Astrocyte (in vitro differentiated cells and primary cell): ENCODE results near the gene HAUS8. TPM values are rescaled to one million over a fixed set of nuclear protein-coding genes. Genes with fewer than 3 reads are reported as not detected.

Source experiments
- DNase-seq: peaks from one replicate; pipeline ENCODE4 v3.0.0-alpha.2; 2010; ENCODE audit warnings: low read depth
- FAIRE-seq: peaks from 2 replicates; lab custom pipeline; 2011; peaks lifted over from hg19 to GRCh38; lab: Jason Lieb, UNC
- H2AFZ ChIP-seq: 2 replicates; pipeline ENCODE4 v1.6.0; 2012; ENCODE audit warnings: low read depth, low read length, inconsistent platforms
- H3K27ac ChIP-seq: 2 replicates; pipeline ENCODE4 v1.5.1; 2011; ENCODE audit warnings: low read depth, low read length, inconsistent platforms
- H3K27me3 ChIP-seq: 2 replicates; pipeline ENCODE4 v1.6.0; 2011; ENCODE audit warnings: low read length, inconsistent platforms; ENCODE audit not compliant: insufficient read depth
- H3K36me3 ChIP-seq: 2 replicates; pipeline ENCODE4 v1.5.1; 2011; ENCODE audit warnings: low read length, inconsistent platforms; ENCODE audit not compliant: insufficient read depth
- H3K4me1 ChIP-seq: 2 replicates; pipeline ENCODE4 v1.5.1; 2011; ENCODE audit warnings: low read length, inconsistent platforms; ENCODE audit not compliant: insufficient read depth
- H3K4me2 ChIP-seq: 2 replicates; pipeline ENCODE4 v1.6.0; 2012; ENCODE audit warnings: low read length, inconsistent platforms
- H3K4me3 ChIP-seq: 2 replicates; pipeline ENCODE4 v1.5.1; 2011; ENCODE audit warnings: low read depth, mild to moderate bottlenecking, low read length, inconsistent platforms; ENCODE audit not compliant: insufficient read depth
- H3K79me2 ChIP-seq: 2 replicates; pipeline ENCODE4 v1.6.0; 2012; ENCODE audit warnings: mild to moderate bottlenecking, low read length, inconsistent platforms; ENCODE audit not compliant: insufficient read depth
- H3K9ac ChIP-seq: 2 replicates; pipeline ENCODE4 v1.6.0; 2012; ENCODE audit warnings: mild to moderate bottlenecking, low read length, inconsistent platforms
- H3K9me3 ChIP-seq: 2 replicates; pipeline ENCODE4 v1.5.1; 2012; ENCODE audit warnings: low read depth, mild to moderate bottlenecking, low read length, inconsistent platforms; ENCODE audit not compliant: insufficient read depth
- H4K20me1 ChIP-seq: 2 replicates; pipeline ENCODE4 v1.6.0; 2012; ENCODE audit warnings: low read length, inconsistent platforms; ENCODE audit not compliant: insufficient read depth
- H3K27ac Mint-ChIP-seq: one replicate; pipeline ENCODE4 v1.8.0; 2021; ENCODE audit warnings: mild to moderate bottlenecking, mixed read lengths; ENCODE audit not compliant: unreplicated experiment
- H3K27me3 Mint-ChIP-seq: one replicate; pipeline ENCODE4 v1.8.0; 2021; ENCODE audit warnings: low read depth, mixed read lengths; ENCODE audit not compliant: unreplicated experiment
- H3K36me3 Mint-ChIP-seq: one replicate; pipeline ENCODE4 v1.8.0; 2021; ENCODE audit warnings: low read depth, mixed read lengths; ENCODE audit not compliant: unreplicated experiment
- H3K4me1 Mint-ChIP-seq: one replicate; pipeline ENCODE4 v1.8.0; 2021; ENCODE audit warnings: low read depth, mixed read lengths; ENCODE audit not compliant: unreplicated experiment
- H3K4me3 Mint-ChIP-seq: one replicate; pipeline ENCODE4 v1.8.0; 2021; ENCODE audit warnings: mild to moderate bottlenecking, moderate library complexity, mixed read lengths; ENCODE audit not compliant: unreplicated experiment
- H3K9me3 Mint-ChIP-seq: one replicate; pipeline ENCODE4 v1.8.0; 2021; ENCODE audit warnings: mild to moderate bottlenecking, mixed read lengths; ENCODE audit not compliant: unreplicated experiment
- EZH2 ChIP-seq: IDR thresholded peaks from 2 replicates; pipeline ENCODE4 v1.6.1; 2012; ENCODE audit warnings: mild to moderate bottlenecking, low read length, inconsistent platforms; ENCODE audit not compliant: insufficient read depth
- total RNA-seq: library from RNA; stranded (reverse); gene quantifications from 2 replicates; pipeline ENCODE4 v1.2.1, GENCODE V29; 2021
- TF ChIP-seq, protein P1 (sequence below): IDR thresholded peaks from 2 replicates; pipeline ENCODE4 v1.5.1; 2011; ENCODE audit warnings: low read depth, mild to moderate bottlenecking, inconsistent platforms, low read length, moderate library complexity; ENCODE audit not compliant: insufficient read depth

The HAUS8 gene
- total RNA-seq, 1 donor from 2014 or later = 5.6 TPM

- no peak for TF ChIP-seq EZH2
- TF ChIP-seq, protein P1, sequence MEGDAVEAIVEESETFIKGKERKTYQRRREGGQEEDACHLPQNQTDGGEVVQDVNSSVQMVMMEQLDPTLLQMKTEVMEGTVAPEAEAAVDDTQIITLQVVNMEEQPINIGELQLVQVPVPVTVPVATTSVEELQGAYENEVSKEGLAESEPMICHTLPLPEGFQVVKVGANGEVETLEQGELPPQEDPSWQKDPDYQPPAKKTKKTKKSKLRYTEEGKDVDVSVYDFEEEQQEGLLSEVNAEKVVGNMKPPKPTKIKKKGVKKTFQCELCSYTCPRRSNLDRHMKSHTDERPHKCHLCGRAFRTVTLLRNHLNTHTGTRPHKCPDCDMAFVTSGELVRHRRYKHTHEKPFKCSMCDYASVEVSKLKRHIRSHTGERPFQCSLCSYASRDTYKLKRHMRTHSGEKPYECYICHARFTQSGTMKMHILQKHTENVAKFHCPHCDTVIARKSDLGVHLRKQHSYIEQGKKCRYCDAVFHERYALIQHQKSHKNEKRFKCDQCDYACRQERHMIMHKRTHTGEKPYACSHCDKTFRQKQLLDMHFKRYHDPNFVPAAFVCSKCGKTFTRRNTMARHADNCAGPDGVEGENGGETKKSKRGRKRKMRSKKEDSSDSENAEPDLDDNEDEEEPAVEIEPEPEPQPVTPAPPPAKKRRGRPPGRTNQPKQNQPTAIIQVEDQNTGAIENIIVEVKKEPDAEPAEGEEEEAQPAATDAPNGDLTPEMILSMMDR = no peak
- no peak overlapping the region for H3K4me3 Mint-ChIP-seq
- H3K4me1 ChIP-seq = no peaks in the 10 kb centered on the region
Observed at GRCh38 chr19:17022738-17023137, 52.5 kb downstream of the HAUS8 start.

DNA sequence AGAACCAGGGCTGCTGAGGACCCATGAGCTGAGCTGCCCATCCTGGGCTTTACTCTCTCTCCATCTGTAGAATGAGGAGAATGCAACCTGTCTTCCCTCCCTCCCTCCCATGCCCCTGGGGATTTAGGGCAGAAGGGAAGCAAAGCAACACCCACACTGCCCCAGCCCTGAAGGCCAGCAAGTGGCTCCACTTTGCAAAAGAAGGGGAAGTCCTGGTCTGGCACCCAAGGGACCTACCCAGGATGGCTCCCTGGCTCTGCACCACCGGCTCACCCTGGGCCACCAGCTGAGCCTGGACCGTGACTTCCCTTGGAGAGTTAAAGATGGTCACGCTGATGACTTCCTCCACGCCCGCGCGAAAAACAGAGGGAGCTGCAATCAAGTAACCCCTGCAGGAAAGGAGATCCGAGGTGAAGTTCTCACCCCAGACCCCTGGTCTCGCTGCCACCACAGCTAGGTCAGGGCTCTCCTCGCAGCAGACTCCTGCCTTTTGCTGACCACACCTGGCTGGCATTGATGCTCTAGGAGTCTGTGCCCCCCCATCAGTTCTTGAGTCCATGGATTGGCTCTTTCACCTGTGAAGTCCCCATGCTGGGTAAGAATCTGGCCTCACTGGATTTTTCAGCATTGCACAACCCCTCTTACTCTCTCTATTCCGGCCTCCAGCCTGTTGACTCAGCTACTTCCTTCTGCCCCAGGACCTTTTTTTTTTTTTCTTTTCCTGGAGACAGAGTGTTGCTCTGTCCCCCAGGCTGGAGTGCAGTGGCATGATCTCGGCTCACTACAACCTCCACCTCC lies 53.3 kb downstream of the HAUS8 start:
- Mint-ChIP-seq H3K27ac (no peak overlapping the region), H3K9me3 (peaks cover 14% of the 10 kb centered on the region), H3K36me3 (peaks cover 5% of the 10 kb centered on the region), H3K27me3 (peaks cover 21% of the 10 kb centered on the region), H3K4me1 (peaks cover 4% of the 10 kb centered on the region), H3K4me3 (no peak overlapping the region)
- Histone ChIP-seq H3K9me3 (peaks cover 6% of the 10 kb centered on the region), H4K20me1 (no peaks in the 10 kb centered on the region), H2AFZ (no peak overlapping the region), H3K36me3 (no peaks in the 10 kb centered on the region), H3K4me3 (no peak overlapping the region), H3K79me2 (no peaks in the 10 kb centered on the region), H3K4me1 (no peaks in the 10 kb centered on the region), H3K27ac (no peak overlapping the region), H3K9ac (no peak overlapping the region), H3K4me2 (no peak overlapping the region), H3K27me3 (peaks cover 18% of the 10 kb centered on the region)
- FAIRE-seq (no peak), DNase-seq (no peak)
- TF ChIP-seq EZH2 = no peak
- TF ChIP-seq, protein P1 = no peak

More at GRCh38 chr19:17022738-17023137, 52.5 kb downstream of the HAUS8 start:
- Histone ChIP-seq H4K20me1 (no peaks in the 10 kb centered on the region), H3K79me2 (no peaks in the 10 kb centered on the region), H3K4me2 (no peak overlapping the region), H3K36me3 (no peaks in the 10 kb centered on the region), H3K4me3 (no peak overlapping the region), H3K27me3 (peaks cover 23% of the 10 kb centered on the region), H3K9ac (no peak overlapping the region), H2AFZ (no peak overlapping the region), H3K27ac (no peak overlapping the region), H3K9me3 (peaks cover 6% of the 10 kb centered on the region)
- FAIRE-seq (no peak), DNase-seq (no peak)
- H3K4me1 Mint-ChIP-seq = peaks cover 4% of the 10 kb centered on the region
- no peak overlapping the region for H3K27ac Mint-ChIP-seq
- peaks cover 14% of the 10 kb centered on the region for H3K9me3 Mint-ChIP-seq
- H3K36me3 Mint-ChIP-seq = peaks cover 5% of the 10 kb centered on the region
- H3K27me3 Mint-ChIP-seq = peaks cover 25% of the 10 kb centered on the region

GRCh38 chr19:17021328-17021727 lies 53.9 kb downstream of the HAUS8 start:
- Histone ChIP-seq H3K27me3 (peaks cover 18% of the 10 kb centered on the region), H3K79me2 (no peaks in the 10 kb centered on the region), H3K4me3 (no peak overlapping the region), H3K27ac (no peak overlapping the region), H4K20me1 (no peaks in the 10 kb centered on the region), H2AFZ (no peak overlapping the region), H3K9ac (no peak overlapping the region), H3K4me1 (no peaks in the 10 kb centered on the region), H3K9me3 (peaks cover 6% of the 10 kb centered on the region), H3K4me2 (no peak overlapping the region), H3K36me3 (no peaks in the 10 kb centered on the region)
- H3K36me3 Mint-ChIP-seq = peaks cover 5% of the 10 kb centered on the region
- no peak for DNase-seq
- TF ChIP-seq EZH2 = no peak
- TF ChIP-seq, protein P1 = no peak
- peaks cover 24% of the 10 kb centered on the region for H3K27me3 Mint-ChIP-seq
- H3K4me3 Mint-ChIP-seq = no peak overlapping the region
- H3K9me3 Mint-ChIP-seq = peaks cover 14% of the 10 kb centered on the region
- H3K4me1 Mint-ChIP-seq = peaks cover 4% of the 10 kb centered on the region
- no peak for FAIRE-seq
- no peak overlapping the region for H3K27ac Mint-ChIP-seq
